Panc1 (cell line): Measurements from ENCODE around the gene GHITM.

Experiments used
- CTCF ChIP-seq: fragments of 450-650 bp; IDR thresholded peaks from 2 replicates; pipeline ENCODE4 v1.5.1; 2017; ENCODE audit warnings: mild to moderate bottlenecking
- POLR2AphosphoS5 ChIP-seq: IDR thresholded peaks from 2 replicates; pipeline ENCODE4 v1.6.1; 2012; ENCODE audit warnings: mild to moderate bottlenecking, low read depth, low read length, moderate library complexity
- REST ChIP-seq, 2 experiments: IDR thresholded peaks; 2 replicates each; pipeline ENCODE4 v1.6.1; 2011 to 2012; ENCODE audit warnings: low read depth in 2 of 2, control low read depth in 1 of 2, low read length in 1 of 2, mild to moderate bottlenecking in 1 of 2, moderate library complexity in 1 of 2; ENCODE audit not compliant: insufficient read depth in 1 of 2

GRCh38 chr10:84138478-84139125, 707 bp upstream of the GHITM start:
- TF ChIP-seq POLR2AphosphoS5 (no peak), CTCF (no peak), REST (IDR thresholded peaks at IDR 0.05; ENCODE audit: insufficient read depth in 1 of 2, low read depth in 2 of 2, low read length in 1 of 2) (no peak)
